ENCODE results near the gene CRB2.

Gene CRB2

GRCh38 chr9:123421801-123422455 is 65.9 kb downstream of the CRB2 start:
- Mint-ChIP-seq H3K36me3 (ENCODE audit: low read depth) (peaks cover 94% of the 10 kb centered on the region), H3K4me1 (ENCODE audit: low read depth) (peaks cover 12% of the 10 kb centered on the region), H3K9me3 (no peaks in the 10 kb centered on the region), H3K27ac (no peak overlapping the region), H3K4me3 (no peak overlapping the region), H3K27me3 (no peaks in the 10 kb centered on the region)
- intact Hi-C loops (cut with micrococcal nuclease) = no loop called here

- Mint-ChIP-seq H3K9me3 (no peaks in the 10 kb centered on the region), H3K36me3 (ENCODE audit: low read depth) (peaks cover 94% of the 10 kb centered on the region), H3K4me1 (ENCODE audit: low read depth) (peaks cover 20% of the 10 kb centered on the region), H3K27me3 (no peaks in the 10 kb centered on the region), H3K4me3 (no peak overlapping the region), H3K27ac (no peak overlapping the region)
- intact Hi-C loops (cut with micrococcal nuclease) = no loop called here
Observed at GRCh38 chr9:123422635-123423310, 66.8 kb downstream of the CRB2 start.

- Mint-ChIP-seq H3K9me3 (no peaks in the 10 kb centered on the region), H3K4me3 (no peak overlapping the region), H3K27me3 (no peaks in the 10 kb centered on the region), H3K36me3 (ENCODE audit: low read depth) (peaks cover 94% of the 10 kb centered on the region), H3K27ac (no peak overlapping the region), H3K4me1 (ENCODE audit: low read depth) (peaks cover 20% of the 10 kb centered on the region)
- intact Hi-C loops (cut with micrococcal nuclease) = no loop called here
Observed at GRCh38 chr9:123423311-123423640, 67.3 kb downstream of the CRB2 start.

GRCh38 chr9:123424131-123424530 is 68.1 kb downstream of the CRB2 start:
- Mint-ChIP-seq H3K9me3 (no peaks in the 10 kb centered on the region), H3K4me1 (ENCODE audit: low read depth) (peaks cover 20% of the 10 kb centered on the region), H3K4me3 (no peak overlapping the region), H3K36me3 (ENCODE audit: low read depth) (peaks cover 94% of the 10 kb centered on the region), H3K27me3 (no peaks in the 10 kb centered on the region), H3K27ac (no peak overlapping the region)
- intact Hi-C loops (cut with micrococcal nuclease) = no loop called here

GRCh38 chr9:123424552-123425225 is 68.7 kb downstream of the CRB2 start:
- H3K27me3 Mint-ChIP-seq = no peaks in the 10 kb centered on the region
- peaks cover 94% of the 10 kb centered on the region for H3K36me3 Mint-ChIP-seq (ENCODE audit: low read depth)
- H3K27ac Mint-ChIP-seq = no peak overlapping the region
- no peak overlapping the region for H3K4me3 Mint-ChIP-seq
- no peaks in the 10 kb centered on the region for H3K9me3 Mint-ChIP-seq
- peaks cover 20% of the 10 kb centered on the region for H3K4me1 Mint-ChIP-seq (ENCODE audit: low read depth)
- intact Hi-C loops (cut with micrococcal nuclease) = no loop called here

GRCh38 chr9:123425261-123425821 is 69.3 kb downstream of the CRB2 start:
- no peak overlapping the region for H3K4me3 Mint-ChIP-seq
- peaks cover 20% of the 10 kb centered on the region for H3K4me1 Mint-ChIP-seq (ENCODE audit: low read depth)
- H3K9me3 Mint-ChIP-seq = no peaks in the 10 kb centered on the region
- H3K36me3 Mint-ChIP-seq (ENCODE audit: low read depth) = peaks cover 94% of the 10 kb centered on the region
- no peaks in the 10 kb centered on the region for H3K27me3 Mint-ChIP-seq
- intact Hi-C loops (cut with micrococcal nuclease) = no loop called here
- no peak overlapping the region for H3K27ac Mint-ChIP-seq

GRCh38 chr9:123425836-123426365 is 69.9 kb downstream of the CRB2 start:
- intact Hi-C loops (cut with micrococcal nuclease) = no loop called here
- H3K4me3 Mint-ChIP-seq = no peak overlapping the region
- H3K9me3 Mint-ChIP-seq = no peaks in the 10 kb centered on the region
- H3K27ac Mint-ChIP-seq = no peak overlapping the region
- peaks cover 94% of the 10 kb centered on the region for H3K36me3 Mint-ChIP-seq (ENCODE audit: low read depth)
- H3K4me1 Mint-ChIP-seq (ENCODE audit: low read depth) = peaks cover 20% of the 10 kb centered on the region
- H3K27me3 Mint-ChIP-seq = no peaks in the 10 kb centered on the region

- intact Hi-C loops (cut with micrococcal nuclease) = no loop called here
Observed at GRCh38 chr9:123426406-123426805, 70.4 kb downstream of the CRB2 start.

More at GRCh38 chr9:123426406-123426805, 70.4 kb downstream of the CRB2 start:
- peaks cover 20% of the 10 kb centered on the region for H3K4me1 Mint-ChIP-seq (ENCODE audit: low read depth)
- H3K4me3 Mint-ChIP-seq = no peak overlapping the region
- H3K36me3 Mint-ChIP-seq (ENCODE audit: low read depth) = peaks cover 94% of the 10 kb centered on the region
- H3K27ac Mint-ChIP-seq = no peak overlapping the region
- no peaks in the 10 kb centered on the region for H3K27me3 Mint-ChIP-seq
- H3K9me3 Mint-ChIP-seq = no peaks in the 10 kb centered on the region

All from dendritic cell treated with granulocyte-macrophage colony-stimulating factor and Interleukin-4, amounts not matched to agents 40 ng/mL and 50 ng/mL, for 4 days (primary cell).